CD4-positive, alpha-beta memory T cell (primary cell): ENCODE measurements around the gene RAB28. TPM values are rescaled to one million over a fixed set of nuclear protein-coding genes. Genes with fewer than 3 reads are reported as not detected.
A peak's percentile ranks its signal among the peaks of the same experiment; 100 is the strongest.

Source experiments
- CTCF ChIA-PET: fragments of 350-600 bp; sonication (Branson Sonifier 250); formaldehyde crosslinking; loops from one replicate; lab custom pipeline; 2021; ENCODE audit warnings: inconsistent platforms; ENCODE audit not compliant: partially characterized antibody; lab: Charles Lee
- POLR2A ChIA-PET: fragments of 350-600 bp; sonication (Branson Sonifier 250); formaldehyde crosslinking; loops from one replicate; lab custom pipeline; 2021; ENCODE audit not compliant: partially characterized antibody; lab: Charles Lee
- DNase-seq, 5 donors: peaks; one replicate each; pipeline versions ENCODE4 v3.0.0 to v3.0.0-alpha.2; 2020 to 2022; ENCODE audit warnings: mixed read lengths in 1 of 5
- H3K27ac ChIP-seq: one replicate; pipeline ENCODE4 v1.7.0; 2013; ENCODE audit warnings: low read depth, low read length
- H3K27me3 ChIP-seq: 2 replicates; pipeline ENCODE4 v1.7.0; 2013; ENCODE audit warnings: mild to moderate bottlenecking, low read length, moderate library complexity; ENCODE audit not compliant: insufficient read depth
- H3K36me3 ChIP-seq: 2 replicates; pipeline ENCODE4 v1.7.0; 2013; ENCODE audit warnings: mild to moderate bottlenecking, low read length, moderate library complexity; ENCODE audit not compliant: insufficient read depth
- H3K4me1 ChIP-seq: 2 replicates; pipeline ENCODE4 v1.7.0; 2013; ENCODE audit warnings: mild to moderate bottlenecking, low read length, moderate library complexity; ENCODE audit not compliant: insufficient read depth
- H3K4me3 ChIP-seq, 2 donors: one replicate each; pipeline ENCODE4 v1.7.0; 2013; ENCODE audit warnings: low read length in 2 of 2, mild to moderate bottlenecking in 1 of 2
- H3K9me3 ChIP-seq, 2 donors: one replicate each; pipeline ENCODE4 v1.7.0; 2013; ENCODE audit warnings: low read length in 2 of 2, control low read depth in 1 of 2; ENCODE audit not compliant: control insufficient read depth in 1 of 2
- H3K27ac Mint-ChIP-seq, 7 donors: one replicate each; pipeline ENCODE4 v1.8.0; 2020 to 2021; ENCODE audit warnings: mixed read lengths in 7 of 7, mild to moderate bottlenecking in 6 of 7, inconsistent platforms in 3 of 7, moderate library complexity in 3 of 7
- H3K27me3 Mint-ChIP-seq, 2 donors: one replicate each; pipeline ENCODE4 v1.8.0; 2020 to 2021; ENCODE audit warnings: mixed read lengths in 2 of 2
- H3K36me3 Mint-ChIP-seq, 2 donors: one replicate each; pipeline ENCODE4 v1.8.0; 2020 to 2021; ENCODE audit warnings: mixed read lengths in 2 of 2, inconsistent platforms in 1 of 2, mild to moderate bottlenecking in 1 of 2
- H3K4me1 Mint-ChIP-seq, 4 donors: one replicate each; pipeline ENCODE4 v1.8.0; 2020 to 2021; ENCODE audit warnings: mixed read lengths in 4 of 4, mild to moderate bottlenecking in 1 of 4
- H3K4me3 Mint-ChIP-seq, 8 donors: one replicate each; pipeline ENCODE4 v1.8.0; 2020 to 2021; ENCODE audit warnings: mixed read lengths in 8 of 8, mild to moderate bottlenecking in 7 of 8, moderate library complexity in 6 of 8, inconsistent platforms in 3 of 8
- H3K9me3 Mint-ChIP-seq, 8 donors: one replicate each; pipeline ENCODE4 v1.8.0; 2020 to 2021; ENCODE audit warnings: mixed read lengths in 8 of 8, mild to moderate bottlenecking in 5 of 8, inconsistent platforms in 3 of 8, moderate library complexity in 1 of 8
- intact Hi-C: fragments of 100-400 bp; cut with micrococcal nuclease; formaldehyde crosslinking; loops from one replicate; pipeline ENCODE4 v1.15.1; 2023
- polyA plus RNA-seq, 2 donors: library from polyadenylated mRNA; unstranded; fragments of 300-500 nt; fragmentation: Illumina TruSeq; gene quantifications; one replicate each; pipeline ENCODE4 v1.2.3, GENCODE V29; 2021
- total RNA-seq, 2 experiments: library from RNA; stranded (reverse); gene quantifications; one replicate each; pipeline ENCODE4 v1.2.3, GENCODE V29; 2021

The RAB28 gene
- total and polyA plus RNA-seq, 4 experiments from 2014 or later, result 13.3 to 20.6 (median 15.9) TPM

- ChIA-PET CTCF (no interaction called here), POLR2A (no interaction called here)
- Histone ChIP-seq H3K4me1 (no peaks in the 10 kb centered on the region), H3K27ac (no peak overlapping the region), H3K9me3 (no peaks in the 10 kb centered on the region), H3K27me3 (no peaks in the 10 kb centered on the region), H3K4me3 (no peak overlapping the region), H3K36me3 (no peaks in the 10 kb centered on the region)
- Mint-ChIP-seq H3K36me3 (peaks cover 0 to 3% of the 10 kb centered on the region in 2 donors), H3K27me3 (peaks cover 14 to 21% of the 10 kb centered on the region in 2 donors), H3K4me1 (no peaks in the 10 kb centered on the region), H3K4me3 (no peak overlapping the region), H3K27ac (no peak overlapping the region), H3K9me3 (no peaks in the 10 kb centered on the region)
- no peak for DNase-seq
- intact Hi-C loops, result no loop called here
Observed at GRCh38 chr4:13504374-13504773, 20.2 kb upstream of the RAB28 start.

GRCh38 chr4:13498469-13498868, 14.3 kb upstream of the RAB28 start:
- Histone ChIP-seq H3K27ac (no peak overlapping the region), H3K4me3 (no peak overlapping the region), H3K27me3 (no peaks in the 10 kb centered on the region), H3K9me3 (no peaks in the 10 kb centered on the region), H3K4me1 (no peaks in the 10 kb centered on the region), H3K36me3 (no peaks in the 10 kb centered on the region)
- peak overlapping the region in 1 of 8 donors; percentile 4 for H3K4me3 Mint-ChIP-seq
- ChIA-PET POLR2A (no interaction called here), CTCF (no interaction called here)
- intact Hi-C loops, result no loop called here
- peaks cover 0 to 3% of the 10 kb centered on the region in 2 donors for H3K36me3 Mint-ChIP-seq
- peaks cover 0 to 5% (median 3%) of the 10 kb centered on the region in 8 donors for H3K9me3 Mint-ChIP-seq
- H3K27me3 Mint-ChIP-seq, result peaks cover 23 to 26% of the 10 kb centered on the region in 2 donors
- H3K27ac Mint-ChIP-seq, result no peak overlapping the region
- H3K4me1 Mint-ChIP-seq, result no peaks in the 10 kb centered on the region
- no peak for DNase-seq

- Mint-ChIP-seq H3K27ac (no peak overlapping the region), H3K4me1 (no peaks in the 10 kb centered on the region)
- DNase-seq, result no peak
Observed at GRCh38 chr4:13496605-13497004, 12.5 kb upstream of the RAB28 start.

GRCh38 chr4:13495753-13496152, 11.6 kb upstream of the RAB28 start:
- H3K4me1 ChIP-seq, result no peaks in the 10 kb centered on the region
- no peaks in the 10 kb centered on the region for H3K4me1 Mint-ChIP-seq
- no peaks in the 10 kb centered on the region for H3K9me3 ChIP-seq
- no peaks in the 10 kb centered on the region for H3K27me3 ChIP-seq
- H3K27me3 Mint-ChIP-seq, result peaks cover 23 to 29% of the 10 kb centered on the region in 2 donors
- H3K27ac ChIP-seq, result no peak overlapping the region
- ChIA-PET POLR2A (no interaction called here), CTCF (no interaction called here)
- H3K4me3 Mint-ChIP-seq, result no peak overlapping the region
- no peaks in the 10 kb centered on the region for H3K36me3 ChIP-seq
- H3K9me3 Mint-ChIP-seq, result peaks cover 0 to 5% (median 3%) of the 10 kb centered on the region in 8 donors
- no peak overlapping the region for H3K4me3 ChIP-seq
- no peak for DNase-seq
- intact Hi-C loops, result no loop called here
- H3K36me3 Mint-ChIP-seq, result no peaks in the 10 kb centered on the region
- no peak overlapping the region for H3K27ac Mint-ChIP-seq

More at GRCh38 chr4:13496605-13497004, 12.5 kb upstream of the RAB28 start:
- H3K9me3 ChIP-seq, result no peaks in the 10 kb centered on the region
- no peaks in the 10 kb centered on the region for H3K27me3 ChIP-seq
- Mint-ChIP-seq H3K9me3 (peaks cover 0 to 5% (median 3%) of the 10 kb centered on the region in 8 donors), H3K27me3 (peaks cover 27% of the 10 kb centered on the region in 2 donors), H3K4me3 (no peak overlapping the region), H3K36me3 (peaks cover 0 to 3% of the 10 kb centered on the region in 2 donors)
- ChIA-PET POLR2A (no interaction called here), CTCF (no interaction called here)
- H3K36me3 ChIP-seq, result no peaks in the 10 kb centered on the region
- intact Hi-C loops, result no loop called here
- no peak overlapping the region for H3K27ac ChIP-seq
- H3K4me1 ChIP-seq, result no peaks in the 10 kb centered on the region
- no peak overlapping the region for H3K4me3 ChIP-seq

GRCh38 chr4:13493793-13494192, 9.7 kb upstream of the RAB28 start:
- intact Hi-C loops, result no loop called here
- Histone ChIP-seq H3K27ac (no peak overlapping the region), H3K27me3 (no peaks in the 10 kb centered on the region), H3K4me3 (no peak overlapping the region), H3K36me3 (no peaks in the 10 kb centered on the region), H3K9me3 (no peaks in the 10 kb centered on the region), H3K4me1 (no peaks in the 10 kb centered on the region)
- Mint-ChIP-seq H3K4me3 (no peak overlapping the region), H3K36me3 (no peaks in the 10 kb centered on the region), H3K9me3 (peaks cover 0 to 5% (median 3%) of the 10 kb centered on the region in 8 donors), H3K4me1 (no peaks in the 10 kb centered on the region), H3K27ac (no peak overlapping the region), H3K27me3 (peaks cover 24 to 34% of the 10 kb centered on the region in 2 donors)
- DNase-seq, result no peak
- ChIA-PET CTCF (no interaction called here), POLR2A (no interaction called here)

GRCh38 chr4:13492747-13493146, 8.6 kb upstream of the RAB28 start:
- Mint-ChIP-seq H3K27me3 (peaks cover 29 to 38% of the 10 kb centered on the region in 2 donors), H3K27ac (no peak overlapping the region), H3K4me3 (no peak overlapping the region), H3K36me3 (no peaks in the 10 kb centered on the region), H3K9me3 (peaks cover 0 to 5% (median 3%) of the 10 kb centered on the region in 8 donors), H3K4me1 (no peaks in the 10 kb centered on the region)
- intact Hi-C loops, result no loop called here
- H3K9me3 ChIP-seq, result no peaks in the 10 kb centered on the region
- ChIA-PET CTCF (no interaction called here), POLR2A (no interaction called here)
- no peaks in the 10 kb centered on the region for H3K27me3 ChIP-seq
- H3K36me3 ChIP-seq, result no peaks in the 10 kb centered on the region
- DNase-seq, result no peak
- H3K27ac ChIP-seq, result no peak overlapping the region
- no peak overlapping the region for H3K4me3 ChIP-seq
- H3K4me1 ChIP-seq, result no peaks in the 10 kb centered on the region

- Mint-ChIP-seq H3K27ac (peak overlapping the region; percentile 85 to 99 (median 99)), H3K9me3 (peaks cover 0 to 2% (median 0%) of the 10 kb centered on the region in 8 donors), H3K4me3 (peak overlapping the region; percentile 73 to 96 (median 90)), H3K27me3 (peaks cover 14 to 16% of the 10 kb centered on the region in 2 donors), H3K4me1 (peaks cover 14 to 27% (median 22%) of the 10 kb centered on the region in 4 donors), H3K36me3 (peaks cover 0 to 6% of the 10 kb centered on the region in 2 donors)
- no peaks in the 10 kb centered on the region for H3K9me3 ChIP-seq
- ChIA-PET CTCF (no interaction called here), POLR2A (interaction anchor here (0.6 kb wide), 1 partner anchor 171 kb away, joined by 4 read pairs; no protein-coding TSS in a partner anchor)
- H3K27ac ChIP-seq, result peak overlapping the region; percentile 93
- peak in 1 of 5 donors; percentile 74 for DNase-seq
- no peaks in the 10 kb centered on the region for H3K36me3 ChIP-seq
- H3K27me3 ChIP-seq, result no peaks in the 10 kb centered on the region
- intact Hi-C loops, result loop anchor here (1.0 to 2.0 kb wide), 3 partner anchors 62 to 1518 kb away; partner anchors contain the start of genes BOD1L1 and CPEB2
- H3K4me3 ChIP-seq, result peak overlapping the region; percentile 77 to 81
- H3K4me1 ChIP-seq, result peaks cover 19% of the 10 kb centered on the region
Observed at GRCh38 chr4:13484749-13485221, 645 bp upstream of the RAB28 start.
